Smooth muscle cell of trachea (primary cell): ENCODE results near the gene XPO5. TPM values are rescaled to one million over a fixed set of nuclear protein-coding genes. Genes with fewer than 3 reads are reported as not detected.

Experiments used
- total RNA-seq: library from RNA; depleted of rRNA; stranded (reverse); fragments of >200 nt; gene quantifications from 2 replicates; pipeline ENCODE4 v1.2.1, GENCODE V29; 2014

The XPO5 gene
- 15.4 and 22.3 TPM in 2 replicates for total RNA-seq

DNA sequence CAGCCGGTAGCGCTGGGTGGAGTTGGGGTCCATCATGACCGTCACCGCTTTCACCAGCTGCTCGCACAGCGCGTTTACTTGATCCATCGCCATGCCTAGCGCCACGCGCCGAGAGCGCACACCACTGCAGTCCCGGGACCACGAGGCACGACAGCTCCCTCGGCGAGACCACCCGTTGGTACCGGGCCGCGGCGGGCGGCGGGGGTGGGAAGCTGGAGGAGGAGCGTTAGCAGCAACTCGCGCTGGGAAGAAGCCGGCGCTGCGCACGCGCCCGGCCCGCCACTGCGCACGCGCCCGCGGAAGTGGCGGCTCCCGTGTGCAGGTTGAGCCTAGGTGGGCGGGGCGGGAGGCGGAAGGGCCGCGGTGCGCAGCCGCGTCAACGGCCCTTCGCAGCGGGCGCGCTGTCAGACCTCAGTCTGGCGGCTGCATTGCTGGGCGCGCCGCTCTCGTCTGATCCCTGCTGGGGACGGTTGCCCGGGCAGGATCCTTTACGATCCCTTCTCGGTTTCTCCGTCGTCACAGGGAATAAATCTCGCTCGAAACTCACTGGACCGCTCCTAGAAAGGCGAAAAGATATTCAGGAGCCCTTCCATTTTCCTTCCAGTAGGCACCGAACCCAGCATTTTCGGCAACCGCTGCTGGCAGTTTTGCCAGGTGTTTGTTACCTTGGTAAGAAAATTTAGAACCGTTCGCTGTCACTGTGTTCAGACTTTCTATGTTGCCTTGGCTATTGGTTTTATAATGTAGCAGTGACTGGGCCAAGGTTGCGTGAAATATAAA lies at the start of gene XPO5, which contains the start of gene POLH:
Gene XPO5, minus strand, starts transcription at position 267 of the 780 bp plus-strand sequence. Its CDS starts 174 bp downstream, at position 93.
Gene POLH, plus strand, starts transcription at position 414 of the 780 bp plus-strand sequence. CDS start 6,135 bp downstream, outside the sequence.

DNA sequence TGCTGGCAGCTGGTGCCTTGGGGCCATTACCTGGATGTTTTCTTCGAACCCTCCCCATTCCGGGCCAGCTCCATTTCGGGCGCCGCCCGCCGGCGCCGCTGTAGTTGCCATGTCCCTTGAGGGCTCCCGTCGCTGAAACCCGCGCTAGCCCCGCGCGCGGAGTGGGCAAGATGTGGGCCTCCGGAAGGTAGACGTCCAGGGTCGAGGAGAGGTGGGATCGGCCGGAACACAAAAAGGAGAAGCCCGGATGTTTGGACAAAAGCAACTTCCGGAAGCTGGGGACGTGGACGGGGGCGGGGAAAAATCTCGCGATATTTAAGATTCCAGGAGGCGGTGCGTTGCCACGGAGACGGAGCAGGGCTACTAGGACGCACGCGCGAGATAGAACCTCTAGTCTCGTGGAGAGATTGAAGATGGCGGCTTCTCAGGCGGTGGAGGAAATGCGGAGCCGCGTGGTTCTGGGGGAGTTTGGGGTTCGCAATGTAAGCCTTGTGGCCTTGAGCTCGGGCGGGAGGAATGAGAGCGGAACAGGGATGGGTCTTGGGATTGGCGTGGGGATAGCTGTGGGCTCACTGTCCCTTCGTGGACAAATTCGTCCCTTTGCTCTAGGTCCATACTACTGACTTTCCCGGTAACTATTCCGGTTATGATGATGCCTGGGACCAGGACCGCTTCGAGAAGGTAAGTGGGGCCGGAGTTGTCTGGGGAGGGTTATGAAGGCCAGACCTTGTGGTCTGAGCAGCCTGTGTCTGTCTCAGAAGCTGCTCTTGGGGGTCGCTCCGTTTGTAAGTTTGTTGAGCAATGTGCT lies 58.9 kb downstream of the XPO5 start, which contains the start of the genes POLR1C and YIPF3:
Gene POLR1C, plus strand, starts transcription at position 393 of the 808 bp plus-strand sequence. Its CDS starts 21 bp downstream, at position 414.
Gene YIPF3, minus strand, starts transcription at position 230 of the 808 bp plus-strand sequence. Its CDS starts 119 bp downstream, at position 111.

GRCh38 chr6:43509984-43510826 lies 65.6 kb downstream of the XPO5 start, which contains the start of gene LRRC73:
LRRC73 (minus strand) TSS chr6:43510346; CDS start chr6:43509785, 561 bp downstream.

DNA sequence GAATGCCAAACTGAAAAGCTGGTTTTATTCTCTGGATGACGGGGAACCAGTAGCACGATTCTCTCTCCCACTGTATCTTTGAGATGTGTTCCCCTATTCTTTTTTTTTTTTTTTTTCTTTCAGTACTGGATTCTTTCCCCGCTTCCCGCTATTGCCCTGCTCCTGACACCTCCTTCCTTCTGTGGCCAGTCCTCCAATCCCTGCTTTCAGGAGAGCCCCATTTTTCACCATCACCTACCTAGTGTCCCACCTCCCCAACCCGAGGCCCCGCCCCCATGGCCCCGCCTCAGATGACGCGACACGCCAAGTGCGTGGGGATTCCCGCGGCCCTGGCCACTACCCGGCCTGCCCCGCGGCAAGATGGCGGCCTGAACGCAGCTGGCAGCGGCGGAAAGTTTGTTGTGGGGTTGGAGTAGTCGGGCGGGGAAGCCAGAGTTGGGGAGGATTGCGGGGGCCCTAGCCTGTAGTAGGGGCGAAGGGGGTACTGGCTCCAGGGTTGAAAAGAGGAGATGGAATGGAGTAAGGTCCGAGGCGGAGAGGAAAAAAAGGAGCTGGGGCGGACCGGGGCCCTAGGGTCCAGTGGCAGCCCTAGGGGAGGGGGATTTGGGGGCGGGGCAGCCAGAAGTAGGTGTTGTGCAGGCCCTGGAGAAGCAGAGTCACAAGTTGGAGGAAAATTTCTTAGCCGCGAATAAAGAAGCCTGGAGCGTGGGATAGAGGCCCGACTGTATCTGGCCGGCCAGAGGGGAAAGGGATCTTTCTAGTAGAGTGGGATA lies 98.4 kb downstream of the XPO5 start, which contains the start of gene TJAP1:
Gene TJAP1, plus strand, starts transcription at position 336 of the 773 bp plus-strand sequence. CDS start 21,432 bp downstream, outside the sequence.

Other genes with a start within 250 kb of the XPO5 start
- 9.1 and 9.3 TPM in 2 replicates for gene ZNF318, start 206.4 kb downstream of the XPO5 start, total RNA-seq
- 20.1 and 23.7 TPM in 2 replicates for gene ABCC10, start 148.5 kb downstream of the XPO5 start, total RNA-seq
- gene DLK2, start 120.5 kb downstream of the XPO5 start, total RNA-seq = 0.66 TPM in 1 of 2 replicates, not detected in the other
- gene TJAP1, start 98.5 kb downstream of the XPO5 start, total RNA-seq = 11.2 and 12.4 TPM in 2 replicates
- gene LRRC73, start 65.7 kb downstream of the XPO5 start, total RNA-seq = 0.15 and 0.50 TPM in 2 replicates
- 92.6 and 152 TPM in 2 replicates for gene YIPF3, start 59.1 kb downstream of the XPO5 start, total RNA-seq
- 26.6 and 27.2 TPM in 2 replicates for gene POLR1C, start 58.9 kb downstream of the XPO5 start, total RNA-seq
- 27.9 and 36.6 TPM in 2 replicates for gene POLH, start 147 bp upstream of the XPO5 start, total RNA-seq
- gene GTPBP2, start 53.2 kb upstream of the XPO5 start, total RNA-seq = 61.5 and 67.6 TPM in 2 replicates
- 30.4 and 42.2 TPM in 2 replicates for gene MAD2L1BP, start 59.8 kb upstream of the XPO5 start, total RNA-seq
- 1.0 and 1.8 TPM in 2 replicates for gene RSPH9, start 69.0 kb upstream of the XPO5 start, total RNA-seq
- 39.7 and 42.8 TPM in 2 replicates for gene MRPS18A, start 111.8 kb upstream of the XPO5 start, total RNA-seq
- gene VEGFA, start 194.2 kb upstream of the XPO5 start, total RNA-seq = 49.3 and 183 TPM in 2 replicates